Fibroblast of skin of left biceps (primary cell): ENCODE results near the gene NTM.

ENCODE experiments used
- DNase-seq, 2 experiments: peaks; one replicate each; pipeline ENCODE4 v3.0.0-alpha.2; 2013; ENCODE audit warnings: low read depth in 2 of 2

Gene NTM

GRCh38 chr11:131373095-131373725, 2.8 kb downstream of the NTM start:
- no peak for DNase-seq

- no peak for DNase-seq
Observed at GRCh38 chr11:131373756-131374155, 3.3 kb downstream of the NTM start.

GRCh38 chr11:131375421-131375820, 5.0 kb downstream of the NTM start:
- no peak for DNase-seq

- DNase-seq: no peak
Observed at GRCh38 chr11:131375915-131376314, 5.5 kb downstream of the NTM start.

GRCh38 chr11:131378931-131379330, 8.5 kb downstream of the NTM start:
- DNase-seq: no peak

- DNase-seq: no peak
Observed at GRCh38 chr11:131385763-131386390, 15.5 kb downstream of the NTM start.

- DNase-seq: no peak
Observed at GRCh38 chr11:131386408-131386807, 16.0 kb downstream of the NTM start.

- no peak for DNase-seq
Observed at GRCh38 chr11:131388030-131388429, 17.6 kb downstream of the NTM start.

- DNase-seq: no peak
Observed at GRCh38 chr11:131389582-131389981, 19.2 kb downstream of the NTM start.

- no peak for DNase-seq
Observed at GRCh38 chr11:131391176-131391575, 20.8 kb downstream of the NTM start.

- DNase-seq: no peak
Observed at GRCh38 chr11:131392528-131393255, 22.3 kb downstream of the NTM start.

GRCh38 chr11:131393691-131394090, 23.3 kb downstream of the NTM start:
- DNase-seq: no peak

GRCh38 chr11:131397675-131398074, 27.3 kb downstream of the NTM start:
- DNase-seq: no peak

- no peak for DNase-seq
Observed at GRCh38 chr11:131402040-131402439, 31.6 kb downstream of the NTM start.

GRCh38 chr11:131404010-131404409, 33.6 kb downstream of the NTM start:
- no peak for DNase-seq

GRCh38 chr11:131408025-131408640, 37.7 kb downstream of the NTM start:
- peak in 1 of 2 experiments; percentile 8 for DNase-seq

GRCh38 chr11:131409345-131409744, 38.9 kb downstream of the NTM start:
- DNase-seq: no peak

GRCh38 chr11:131411636-131412035, 41.2 kb downstream of the NTM start:
- DNase-seq: no peak

GRCh38 chr11:131412061-131412460, 41.6 kb downstream of the NTM start:
- DNase-seq: no peak

GRCh38 chr11:131413217-131413616, 42.8 kb downstream of the NTM start:
- no peak for DNase-seq

GRCh38 chr11:131418189-131418588, 47.8 kb downstream of the NTM start:
- DNase-seq: no peak

- no peak for DNase-seq
Observed at GRCh38 chr11:131421066-131421855, 50.8 kb downstream of the NTM start.
